GM13977 (cell line): Measurements from ENCODE around the gene UBTD2.

Experiments used
- DNase-seq: peaks from one replicate; pipeline ENCODE4 v3.0.0; 2012; ENCODE audit warnings: low spot score
- in situ Hi-C: fragments of 300-500 bp; cut with MboI; formaldehyde crosslinking; loops from one replicate; pipeline ENCODE4 v1.12.0; 2022; ENCODE audit warnings: low sequenced_read_pairs, low pct_unique_long_range_greater_than_20kb, mixed read lengths, inconsistent platforms; ENCODE audit not compliant: unreplicated experiment
- TF ChIP-seq, protein P1 (sequence below): IDR thresholded peaks from 2 replicates; pipeline ENCODE4 v1.5.1; 2012; ENCODE audit warnings: mild to moderate bottlenecking, control low read depth; ENCODE audit not compliant: insufficient read depth; ENCODE audit errors: extremely low read depth, missing control alignments

Gene UBTD2

DNA sequence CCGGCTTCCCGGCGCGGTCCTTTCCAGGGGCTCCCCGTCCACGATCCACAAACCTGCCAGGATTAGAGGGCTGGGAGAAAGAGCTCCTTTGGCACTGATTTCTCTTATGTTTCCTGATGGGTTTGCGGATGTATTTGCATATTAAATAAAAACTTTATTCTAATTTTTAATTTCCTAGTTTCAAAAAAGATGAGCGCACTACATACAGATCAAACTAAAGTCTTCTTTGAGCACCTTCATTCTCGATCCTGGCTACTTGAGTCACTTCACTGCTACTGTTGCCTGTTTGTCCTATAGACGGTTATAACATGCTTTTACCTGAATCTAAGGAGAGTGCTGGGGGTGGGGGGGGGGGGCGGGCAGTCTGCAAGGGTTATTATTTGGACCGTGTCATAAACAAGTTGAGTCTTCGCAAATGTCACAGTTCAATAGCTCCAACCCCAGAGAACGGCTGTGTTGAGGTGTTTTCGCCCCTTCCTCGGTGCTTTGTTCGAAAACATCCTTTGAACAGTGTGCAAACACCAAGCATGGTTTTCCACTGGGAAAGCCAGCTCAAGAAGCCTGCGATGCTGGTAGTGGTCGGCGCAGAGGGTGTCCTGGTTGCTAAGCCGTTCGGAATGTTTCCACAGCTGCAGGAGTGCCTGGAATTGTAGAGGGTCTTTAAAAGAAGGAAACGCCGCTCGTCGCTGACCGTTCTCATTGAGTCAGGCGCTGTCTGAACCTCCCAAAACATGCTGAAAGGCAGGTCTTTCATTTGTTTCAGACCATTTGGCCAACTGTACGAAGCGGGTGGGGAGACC lies 94.5 kb downstream of the UBTD2 start:
- TF ChIP-seq, protein P1, sequence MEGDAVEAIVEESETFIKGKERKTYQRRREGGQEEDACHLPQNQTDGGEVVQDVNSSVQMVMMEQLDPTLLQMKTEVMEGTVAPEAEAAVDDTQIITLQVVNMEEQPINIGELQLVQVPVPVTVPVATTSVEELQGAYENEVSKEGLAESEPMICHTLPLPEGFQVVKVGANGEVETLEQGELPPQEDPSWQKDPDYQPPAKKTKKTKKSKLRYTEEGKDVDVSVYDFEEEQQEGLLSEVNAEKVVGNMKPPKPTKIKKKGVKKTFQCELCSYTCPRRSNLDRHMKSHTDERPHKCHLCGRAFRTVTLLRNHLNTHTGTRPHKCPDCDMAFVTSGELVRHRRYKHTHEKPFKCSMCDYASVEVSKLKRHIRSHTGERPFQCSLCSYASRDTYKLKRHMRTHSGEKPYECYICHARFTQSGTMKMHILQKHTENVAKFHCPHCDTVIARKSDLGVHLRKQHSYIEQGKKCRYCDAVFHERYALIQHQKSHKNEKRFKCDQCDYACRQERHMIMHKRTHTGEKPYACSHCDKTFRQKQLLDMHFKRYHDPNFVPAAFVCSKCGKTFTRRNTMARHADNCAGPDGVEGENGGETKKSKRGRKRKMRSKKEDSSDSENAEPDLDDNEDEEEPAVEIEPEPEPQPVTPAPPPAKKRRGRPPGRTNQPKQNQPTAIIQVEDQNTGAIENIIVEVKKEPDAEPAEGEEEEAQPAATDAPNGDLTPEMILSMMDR, result no peak
- DNase-seq, result no peak
- in situ Hi-C loops, result no loop called here

DNA sequence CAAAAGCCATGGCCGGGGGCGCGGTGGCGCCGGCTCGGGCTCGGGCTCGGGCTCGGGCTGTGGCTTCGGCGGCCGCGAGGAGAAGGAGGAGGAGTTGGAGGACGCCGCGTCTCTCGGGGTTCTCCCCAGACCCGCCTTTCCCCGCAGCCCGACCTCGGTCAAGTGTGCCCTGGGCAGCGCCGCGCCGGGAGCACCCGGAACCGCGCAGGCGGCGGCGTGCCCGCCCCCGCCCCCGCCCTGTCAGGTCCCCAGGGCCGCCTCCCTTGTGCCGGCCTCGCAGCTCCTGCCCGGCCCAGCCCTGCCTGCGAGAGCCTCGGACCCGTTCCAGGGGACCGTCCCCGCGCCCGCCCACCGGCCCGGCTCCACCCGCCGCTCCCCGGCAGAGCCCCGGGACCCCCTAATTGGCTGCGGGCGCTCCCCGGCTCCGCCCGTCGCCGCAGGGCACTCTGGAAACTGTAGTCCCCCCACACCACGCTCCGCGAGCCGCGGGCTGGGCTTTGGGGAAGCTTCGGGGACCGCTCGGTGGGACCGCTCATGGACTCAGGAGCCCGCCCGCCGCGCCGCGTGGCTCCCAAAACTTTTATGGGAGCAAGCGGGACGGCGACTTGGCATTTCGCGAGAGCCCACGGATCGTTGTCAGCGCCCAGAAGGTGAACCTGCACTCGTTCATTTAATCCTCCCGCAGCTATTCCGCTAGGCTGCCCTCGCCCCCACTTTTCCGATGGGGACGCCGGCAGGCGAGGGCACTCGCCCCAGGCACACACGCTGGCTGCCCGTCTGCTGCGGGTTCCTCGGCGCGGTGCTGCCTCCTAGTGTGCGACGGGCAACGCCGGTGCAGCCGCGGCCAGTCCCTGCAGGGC lies 95.3 kb downstream of the UBTD2 start, which contains the start of gene STK10:
TSS of gene STK10 (minus strand) at position 192 of the 860 bp plus-strand sequence. CDS start at position 10, 182 bp downstream.
- TF ChIP-seq, protein P1, result peak; percentile 95
- peak; percentile 97 for DNase-seq
- in situ Hi-C loops, result no loop called here

DNA sequence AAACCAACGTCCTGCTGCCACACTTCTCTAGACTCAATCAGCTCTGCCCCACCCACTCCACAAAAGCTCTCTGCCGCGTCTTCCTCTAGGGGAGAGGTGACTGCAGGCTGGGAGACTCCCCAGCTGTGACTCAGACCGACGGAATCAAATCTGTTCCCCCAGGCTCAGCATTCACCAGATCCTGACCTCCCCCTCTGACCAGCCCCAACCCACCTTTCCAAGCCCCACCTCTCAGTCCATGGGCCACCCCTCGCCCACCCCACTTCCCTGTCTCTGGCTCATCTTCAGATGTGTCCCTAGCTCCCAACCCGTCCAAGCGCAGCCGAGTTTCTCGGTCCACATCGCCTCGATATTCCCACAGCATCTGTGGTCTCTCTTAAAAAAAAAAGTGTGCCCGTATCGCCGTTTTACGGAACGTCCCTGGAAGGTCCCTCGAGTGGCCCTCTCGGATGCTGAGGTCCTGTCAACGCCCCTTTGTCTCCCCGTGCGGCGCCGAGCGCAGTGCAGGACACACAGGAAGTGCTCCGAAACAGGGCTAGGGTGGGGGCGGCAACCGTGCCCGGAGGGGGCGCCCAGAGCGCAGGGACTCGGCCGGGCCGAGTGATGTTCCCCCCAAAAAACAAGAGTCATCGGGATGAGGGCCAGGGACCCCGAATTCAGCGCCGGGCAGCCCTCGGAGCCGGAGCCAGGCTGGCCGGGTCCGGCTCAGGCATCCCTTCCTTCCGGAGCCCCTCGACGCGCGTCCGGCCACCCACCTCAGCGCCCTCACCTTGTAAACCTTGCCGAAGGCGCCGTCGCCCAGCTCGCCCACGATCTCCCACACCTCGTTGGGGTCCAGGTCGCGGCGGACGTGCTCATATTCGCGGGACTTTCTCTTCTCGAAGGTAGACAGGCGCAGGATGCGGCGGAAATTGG lies 96.2 kb downstream of the UBTD2 start:
- in situ Hi-C loops, result no loop called here
- TF ChIP-seq, protein P1, result peak; percentile 8

DNA sequence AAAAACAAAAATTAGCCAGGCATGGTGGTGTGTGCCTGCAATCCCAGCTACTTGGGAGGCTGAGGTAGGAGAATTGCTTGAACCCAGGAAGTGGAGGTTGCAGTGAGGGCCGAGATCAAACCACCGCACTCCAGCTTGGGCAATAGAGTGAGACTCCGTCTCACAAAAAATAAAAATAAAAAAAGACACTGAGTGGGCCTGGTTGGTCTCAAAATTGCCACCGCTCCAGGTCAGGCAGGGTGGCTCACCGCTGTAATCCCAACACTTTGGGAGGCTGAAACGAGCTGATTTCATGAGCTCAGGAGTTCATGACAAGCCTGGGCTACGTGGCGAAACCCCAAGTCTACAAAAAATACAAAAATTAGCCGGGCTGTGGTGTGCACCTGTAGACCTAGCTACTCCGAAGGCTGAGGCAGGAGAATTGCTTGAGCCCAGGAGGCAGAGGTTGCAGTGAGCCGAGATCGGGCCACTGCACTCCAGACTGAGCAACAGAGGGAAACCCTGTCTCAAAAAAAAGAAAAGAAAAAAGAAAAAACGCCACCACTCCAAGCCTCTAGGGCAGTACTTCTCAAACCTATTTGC lies 97.4 kb downstream of the UBTD2 start:
- no peak for DNase-seq
- TF ChIP-seq, protein P1, result no peak
- in situ Hi-C loops, result no loop called here

More for the DNA sequence above, 96.2 kb downstream of the UBTD2 start:
- peak; percentile 69 for DNase-seq

DNA sequence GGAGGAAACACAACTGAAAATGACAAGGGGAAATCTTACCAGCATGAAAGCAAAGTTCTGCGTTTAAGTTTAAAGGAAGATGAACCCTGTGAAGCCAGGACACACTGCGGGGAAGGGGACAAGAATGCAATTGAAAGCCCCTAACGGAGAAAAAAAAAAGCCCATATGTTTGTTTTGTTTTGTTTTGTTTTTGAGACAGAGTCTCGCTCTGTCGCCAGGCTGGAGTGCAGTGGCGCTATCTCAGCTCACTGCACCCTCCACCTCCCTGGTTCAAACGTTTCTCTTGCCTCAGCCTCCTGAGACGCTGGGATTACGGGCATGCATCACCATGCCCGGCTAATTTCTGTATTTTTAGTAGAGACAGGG lies 98.5 kb downstream of the UBTD2 start:
- no peak for DNase-seq
- in situ Hi-C loops, result no loop called here
- TF ChIP-seq, protein P1, result no peak
